ENCODE results near the gene MBTPS1. TPM values are rescaled to one million over a fixed set of nuclear protein-coding genes. Genes with fewer than 3 reads are reported as not detected.

The MBTPS1 gene
- total and polyA plus RNA-seq, 10 of the 15 experiments (the other 5 are each of a cell fraction or from before 2014, with no cell fraction given): 1.3 to 43.9 (median 35.2) TPM

DNA sequence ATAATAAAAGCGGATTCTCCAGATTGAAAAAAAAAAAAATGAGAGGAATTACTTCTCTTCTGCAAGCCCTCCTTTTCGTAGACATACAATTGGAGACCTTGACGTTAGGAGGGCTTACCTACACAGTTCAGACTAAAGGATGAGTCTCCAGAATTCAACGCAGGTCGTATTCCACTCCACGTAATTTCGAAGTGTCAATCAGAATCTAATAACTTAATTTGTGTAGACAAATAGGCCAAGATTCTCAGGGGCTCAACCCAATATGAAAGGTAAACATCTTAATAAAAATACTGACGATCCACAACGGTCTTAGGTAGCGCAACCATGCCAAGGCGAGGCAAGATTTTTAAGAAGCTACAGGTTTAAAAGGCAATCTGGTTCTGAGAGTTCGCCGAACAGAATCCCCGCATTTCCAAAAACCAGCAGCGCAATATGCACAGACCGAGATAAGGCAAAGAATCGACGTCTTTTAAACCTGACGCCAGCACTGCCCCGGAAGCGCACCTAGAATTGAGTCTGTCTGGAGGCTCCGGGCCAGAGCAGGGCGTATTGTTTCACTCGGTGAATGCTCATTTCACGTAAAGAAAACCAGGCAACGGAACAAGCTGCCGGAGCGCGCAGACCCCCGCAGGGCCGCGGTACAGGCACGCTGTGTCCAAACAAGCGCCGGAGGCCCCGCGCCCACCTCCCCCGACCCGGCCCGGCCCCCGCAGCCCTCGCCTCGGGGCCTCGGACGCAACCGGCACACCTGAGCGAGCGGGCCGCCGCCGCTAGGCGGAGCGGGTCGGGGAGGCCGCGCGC is 623 bp downstream of the MBTPS1 start:
- H3K4me3 ChIP-seq: peak overlapping the region; percentile 93
- no peaks in the 10 kb centered on the region for H3K36me3 ChIP-seq (ENCODE audit: control insufficient read depth in 2 of 2, insufficient read depth in 2 of 2, low read length in 1 of 2)
- ATAC-seq (peak; percentile 54), FAIRE-seq (peak; percentile 84), DNase-seq (ENCODE audit: low read depth, low spot score) (no peak)
- H3K4me1 ChIP-seq (ENCODE audit: control insufficient read depth, insufficient read depth, low read length): peaks cover 11% of the 10 kb centered on the region
- intact Hi-C loops (cut with micrococcal nuclease; ENCODE audit: unreplicated experiment): loop anchor here (2.0 kb wide), 1 partner anchor 29 kb away; the partner anchor contains the start of genes DNAAF1 and HSDL1
- no peaks in the 10 kb centered on the region for H3K27me3 ChIP-seq (replicated peaks in 1 of 2; ENCODE audit: control insufficient read depth in 2 of 2, insufficient read depth in 2 of 2, low read length in 1 of 2)
- no TSS peak for BruUV-seq (replicated peaks)
- RAD21 ChIA-PET (ENCODE audit: unreplicated experiment): interaction anchor here (1.1 to 1.6 kb wide), 6 partner anchors 16 to 71 kb away, joined by 3 to 9 read pairs (median 5); partner anchors contain the start of gene TAF1C
- CTCF ChIA-PET: interaction anchor here (0.8 to 6.7 kb wide), 9 partner anchors 10 to 70 kb away, joined by 3 to 58 read pairs (median 3); partner anchors contain the start of genes DNAAF1, HSDL1 and TAF1C
- POLR2A ChIA-PET: interaction anchor here (0.9 to 1.9 kb wide), 7 partner anchors 12 to 70 kb away, joined by 3 to 9 read pairs (median 3); no protein-coding TSS in a partner anchor
- under 1% methylated on average over 45 of the region's 57 CpGs for WGBS (ENCODE audit: insufficient coverage, insufficient replicate concordance, low lambda C conversion rate, missing lambda C conversion rate)
- H3K79me2 ChIP-seq (ENCODE audit: control insufficient read depth, insufficient read depth, low read length): peaks cover 47% of the 10 kb centered on the region
- H2AFZ ChIP-seq (ENCODE audit: control insufficient read depth, low read depth, low read length): peak overlapping the region; percentile 93
- H3K27ac ChIP-seq (ENCODE audit: control insufficient read depth, insufficient read depth): peak overlapping the region; percentile 89
- H3K9me3 ChIP-seq (replicated peaks; ENCODE audit: control insufficient read depth, insufficient read depth, low read length): no peaks in the 10 kb centered on the region
- in situ Hi-C loops (cut with MboI): no loop called here
- SMC1A ChIA-PET (ENCODE audit: uncharacterized antibody, unreplicated experiment): interaction anchor here (0.5 to 1.6 kb wide), 7 partner anchors 11 to 32 kb away, joined by 3 to 4 read pairs (median 3); no protein-coding TSS in a partner anchor
- no peaks in the 10 kb centered on the region for H4K20me1 ChIP-seq (ENCODE audit: control insufficient read depth, insufficient read depth)
- H3K9ac ChIP-seq (ENCODE audit: control insufficient read depth, insufficient read depth, low read length): peak overlapping the region; percentile 93
- peak overlapping the region; percentile 87 for H3K4me2 ChIP-seq (ENCODE audit: control insufficient read depth, insufficient read depth)
- TF ChIP-seq EP300 (IDR thresholded peaks at IDR 0.05; ENCODE audit: borderline replicate concordance in 1 of 2, control insufficient read depth in 1 of 2, low read depth in 2 of 2, low read length in 2 of 2): no peak
- TF ChIP-seq CTCF (IDR thresholded peaks at IDR 0.05 in 2 of 3, conservative IDR thresholded peaks at IDR 0.05 in 1 of 3; ENCODE audit: control insufficient read depth in 2 of 3, extremely low read depth in 1 of 3, insufficient read depth in 1 of 3, low read depth in 3 of 3, low read length in 3 of 3): peak in 2 of 3 experiments; percentile 3 to 19; a peak in 1 of 6 replicates
- peak; percentile 33; the same call in 1 of the 2 replicates for TF ChIP-seq ZNF687 (IDR thresholded peaks at IDR 0.05)
- no peak for TF ChIP-seq CUX1 (IDR thresholded peaks at IDR 0.05; ENCODE audit: insufficient replicate concordance, low read depth, low read length)
- 0 out of 2 replicates have a peak, but pooled peaks have one; percentile 36 for TF ChIP-seq ZSCAN29 (IDR thresholded peaks at IDR 0.05)
- no peak for TF ChIP-seq DPF2 (IDR thresholded peaks at IDR 0.05)
- TF ChIP-seq TCF3 (IDR thresholded peaks at IDR 0.05; ENCODE audit: borderline replicate concordance, insufficient read depth, low read depth, low read length): no peak

Measured in GM12878 (cell line).